LNCaP clone FGC (cell line): Measurements from ENCODE around the gene PNPLA3.

ENCODE experiments used
- DNase-seq: peaks from one replicate; pipeline ENCODE4 v3.0.0-alpha.2; 2011; ENCODE audit warnings: low read depth
- H3K4me3 ChIP-seq: 2 replicates; pipeline ENCODE4 v1.5.1; 2011; ENCODE audit warnings: mild to moderate bottlenecking, low read depth, low read length, control low read depth
- TF ChIP-seq, protein P1 (sequence below): IDR thresholded peaks from 2 replicates; pipeline ENCODE4 v1.5.1; 2012; ENCODE audit warnings: mild to moderate bottlenecking; ENCODE audit not compliant: control insufficient read depth, insufficient read depth; ENCODE audit errors: extremely low read depth

The PNPLA3 gene

DNA sequence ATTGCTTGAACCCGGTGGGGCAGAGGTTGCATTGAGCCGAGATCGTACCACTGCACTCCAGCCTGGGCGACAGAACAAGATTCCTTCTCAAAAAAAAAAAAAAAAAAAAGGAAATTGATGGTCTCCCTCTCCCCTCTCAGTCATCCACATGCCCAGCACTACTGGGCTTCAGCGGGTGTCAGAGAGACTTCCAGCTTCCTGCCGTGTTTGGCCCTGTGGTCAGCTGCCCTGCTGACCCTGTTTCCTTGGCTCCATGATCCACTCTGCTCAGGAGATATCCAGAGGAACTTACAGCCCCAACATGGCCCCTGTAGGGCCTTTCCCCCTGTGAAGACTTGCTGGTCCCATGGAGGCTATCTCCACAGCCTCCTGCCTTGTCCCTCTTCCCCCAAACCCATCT lies 6.1 kb upstream of the PNPLA3 start:
- no peak overlapping the region for H3K4me3 ChIP-seq
- no peak for DNase-seq
- TF ChIP-seq, protein P1, sequence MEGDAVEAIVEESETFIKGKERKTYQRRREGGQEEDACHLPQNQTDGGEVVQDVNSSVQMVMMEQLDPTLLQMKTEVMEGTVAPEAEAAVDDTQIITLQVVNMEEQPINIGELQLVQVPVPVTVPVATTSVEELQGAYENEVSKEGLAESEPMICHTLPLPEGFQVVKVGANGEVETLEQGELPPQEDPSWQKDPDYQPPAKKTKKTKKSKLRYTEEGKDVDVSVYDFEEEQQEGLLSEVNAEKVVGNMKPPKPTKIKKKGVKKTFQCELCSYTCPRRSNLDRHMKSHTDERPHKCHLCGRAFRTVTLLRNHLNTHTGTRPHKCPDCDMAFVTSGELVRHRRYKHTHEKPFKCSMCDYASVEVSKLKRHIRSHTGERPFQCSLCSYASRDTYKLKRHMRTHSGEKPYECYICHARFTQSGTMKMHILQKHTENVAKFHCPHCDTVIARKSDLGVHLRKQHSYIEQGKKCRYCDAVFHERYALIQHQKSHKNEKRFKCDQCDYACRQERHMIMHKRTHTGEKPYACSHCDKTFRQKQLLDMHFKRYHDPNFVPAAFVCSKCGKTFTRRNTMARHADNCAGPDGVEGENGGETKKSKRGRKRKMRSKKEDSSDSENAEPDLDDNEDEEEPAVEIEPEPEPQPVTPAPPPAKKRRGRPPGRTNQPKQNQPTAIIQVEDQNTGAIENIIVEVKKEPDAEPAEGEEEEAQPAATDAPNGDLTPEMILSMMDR: no peak

DNA sequence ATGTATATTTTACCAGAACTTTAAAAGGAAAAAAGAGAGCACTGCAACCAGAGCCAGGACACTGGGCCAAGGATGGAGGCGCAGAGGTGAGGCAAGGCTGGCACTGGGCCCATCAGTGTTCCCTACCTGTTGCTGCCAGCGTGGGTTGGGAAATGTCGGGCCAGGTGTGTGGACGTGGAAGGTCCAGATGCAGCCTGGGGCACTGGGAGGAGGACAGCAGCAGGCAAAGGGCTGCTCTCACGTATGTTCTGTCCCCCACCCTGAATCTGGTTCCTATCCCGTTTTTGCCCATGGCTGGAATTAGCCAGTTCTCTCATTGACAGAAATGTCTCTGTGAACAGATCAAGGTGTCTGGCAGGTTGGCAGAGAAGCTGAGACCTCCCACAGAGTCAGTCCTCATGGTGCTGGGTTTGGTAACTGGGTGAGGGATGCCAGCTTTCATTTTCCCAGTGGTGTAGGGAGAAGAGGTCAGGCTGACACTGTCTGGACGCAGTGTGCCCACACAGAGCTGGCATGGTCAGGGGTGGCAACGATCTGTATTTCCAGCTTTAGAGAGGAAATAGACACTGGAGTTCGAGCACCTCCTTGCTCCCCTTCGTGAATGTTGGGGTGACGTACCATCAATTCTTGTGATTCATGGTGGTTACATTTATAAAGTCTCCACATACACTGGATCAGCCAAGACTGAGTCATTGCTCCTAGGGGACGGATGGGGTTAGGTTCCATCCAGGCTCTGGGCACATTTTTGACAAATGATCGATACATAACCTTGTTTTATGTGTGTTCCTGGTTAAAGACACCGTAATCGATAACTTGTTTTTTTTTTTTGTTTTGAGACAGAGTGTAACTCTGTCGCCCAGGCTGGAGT lies 4.3 kb upstream of the PNPLA3 start:
- TF ChIP-seq, protein P1: no peak
- H3K4me3 ChIP-seq: no peak overlapping the region
- no peak for DNase-seq

DNA sequence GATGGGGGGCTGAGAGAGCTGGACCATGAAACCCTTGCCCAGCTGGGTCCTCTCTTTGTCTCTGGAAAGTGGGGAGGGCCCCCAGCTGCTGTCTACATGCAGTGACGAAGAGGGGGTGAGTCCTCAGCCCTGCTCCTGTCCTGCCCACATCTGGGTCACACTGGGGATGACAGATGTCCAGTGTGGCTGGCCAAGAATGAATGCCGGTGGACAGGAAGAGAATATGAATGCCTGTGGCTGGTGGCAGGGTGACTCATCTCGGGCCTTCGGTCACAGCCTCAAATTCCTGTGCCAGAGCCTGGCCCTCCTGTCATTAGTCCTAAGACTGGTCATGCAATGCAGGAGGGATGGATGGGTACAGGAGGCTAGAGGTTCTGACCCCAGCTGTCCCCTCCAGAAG lies 2.2 kb upstream of the PNPLA3 start:
- TF ChIP-seq, protein P1: no peak
- DNase-seq: no peak
- H3K4me3 ChIP-seq: no peak overlapping the region

DNA sequence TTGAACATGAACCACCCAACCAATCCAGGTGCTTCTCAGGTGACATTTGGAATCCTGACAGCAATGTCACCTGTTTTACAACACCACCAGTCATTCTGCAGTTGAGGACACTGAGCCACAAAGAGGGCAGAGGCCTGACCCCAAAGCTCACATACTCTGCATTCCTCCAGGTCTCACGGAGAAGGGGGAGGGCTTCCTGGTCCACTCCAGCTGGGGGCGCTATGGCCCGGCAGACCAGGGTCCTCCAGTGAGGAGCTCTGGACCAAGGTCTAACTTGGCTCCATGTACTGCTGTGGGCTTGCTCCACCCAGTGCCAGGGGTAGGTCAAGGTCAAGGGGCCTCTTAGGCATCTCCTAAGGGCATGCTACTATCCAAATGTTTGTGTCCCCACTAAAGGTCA lies 1.5 kb upstream of the PNPLA3 start:
- TF ChIP-seq, protein P1: no peak
- DNase-seq: no peak
- H3K4me3 ChIP-seq: no peak overlapping the region

DNA sequence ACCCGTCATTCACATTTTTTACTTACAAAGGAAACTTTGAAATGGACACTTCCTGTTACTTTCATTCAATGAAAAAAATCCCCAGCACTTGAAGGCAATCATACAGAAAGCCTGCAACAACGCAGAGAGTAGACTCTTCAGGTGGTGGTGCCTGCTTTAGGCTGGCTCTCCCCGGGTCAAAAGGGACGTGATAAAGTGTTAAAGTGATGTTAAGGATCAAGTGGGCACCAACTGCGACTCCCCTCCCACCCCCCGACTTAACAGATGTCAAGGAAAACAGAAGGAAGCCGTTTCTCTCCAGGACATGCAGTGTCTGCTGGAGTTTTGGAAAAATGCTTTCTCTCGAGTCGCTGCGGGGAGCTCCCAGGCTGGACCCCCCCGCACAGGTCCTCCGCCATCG lies 414 bp upstream of the PNPLA3 start:
- TF ChIP-seq, protein P1: no peak
- DNase-seq: no peak
- H3K4me3 ChIP-seq: no peak overlapping the region

DNA sequence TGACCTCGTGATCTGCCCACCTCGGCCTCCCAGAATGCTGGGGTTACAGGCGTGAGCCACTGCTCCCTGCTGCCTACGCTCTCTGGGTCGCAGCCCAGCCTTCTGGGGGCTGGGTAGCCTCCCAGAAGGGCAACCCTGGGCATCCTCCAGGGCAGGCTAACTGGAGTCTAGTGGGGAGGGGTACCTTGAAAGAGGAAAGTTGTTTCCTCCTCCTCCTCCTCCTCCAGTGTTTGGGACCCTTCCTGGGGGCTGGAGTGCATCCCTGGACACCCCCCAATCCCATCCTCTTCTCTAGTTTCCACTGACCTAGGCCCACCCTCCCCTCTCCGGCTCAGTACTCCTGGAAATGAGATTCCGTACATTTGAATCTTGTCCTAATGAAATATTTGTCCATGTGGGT lies 1.3 kb downstream of the PNPLA3 start:
- H3K4me3 ChIP-seq: no peak overlapping the region
- DNase-seq: no peak
- TF ChIP-seq, protein P1: no peak
